ENCODE results near the gene TBC1D19. TPM values are rescaled to one million over a fixed set of nuclear protein-coding genes. Genes with fewer than 3 reads are reported as not detected.

The TBC1D19 gene
- total and polyA plus RNA-seq, 4 donors = 2.1 to 41.6 (median 8.3) TPM

Small RNA genes lying within 50 kb of the gene (small RNA-seq; reads per million reads assigned to genes)
- gene RF00284 (ENCODE audit: low replicate concordance) = 0.10 reads per million

Other genes starting within 250 kb of the TBC1D19 start
- under 1 TPM in 1 of 2 donors, not detected in 1; 0.14 TPM for gene CCKAR, start 93.6 kb upstream of the TBC1D19 start, total RNA-seq
- gene CCKAR, start 93.6 kb upstream of the TBC1D19 start, polyA plus RNA-seq = not detected